HUDEP-2 (cell line): Measurements from ENCODE around the gene SIVA1.

Source experiments
- DNase-seq, 76 experiments: peaks; one replicate each; lab custom pipeline; 2025; ENCODE audit not compliant: unreplicated experiment in 76 of 76; lab: John Stamatoyannopoulos, UW

SIVA1 gene

DNA sequence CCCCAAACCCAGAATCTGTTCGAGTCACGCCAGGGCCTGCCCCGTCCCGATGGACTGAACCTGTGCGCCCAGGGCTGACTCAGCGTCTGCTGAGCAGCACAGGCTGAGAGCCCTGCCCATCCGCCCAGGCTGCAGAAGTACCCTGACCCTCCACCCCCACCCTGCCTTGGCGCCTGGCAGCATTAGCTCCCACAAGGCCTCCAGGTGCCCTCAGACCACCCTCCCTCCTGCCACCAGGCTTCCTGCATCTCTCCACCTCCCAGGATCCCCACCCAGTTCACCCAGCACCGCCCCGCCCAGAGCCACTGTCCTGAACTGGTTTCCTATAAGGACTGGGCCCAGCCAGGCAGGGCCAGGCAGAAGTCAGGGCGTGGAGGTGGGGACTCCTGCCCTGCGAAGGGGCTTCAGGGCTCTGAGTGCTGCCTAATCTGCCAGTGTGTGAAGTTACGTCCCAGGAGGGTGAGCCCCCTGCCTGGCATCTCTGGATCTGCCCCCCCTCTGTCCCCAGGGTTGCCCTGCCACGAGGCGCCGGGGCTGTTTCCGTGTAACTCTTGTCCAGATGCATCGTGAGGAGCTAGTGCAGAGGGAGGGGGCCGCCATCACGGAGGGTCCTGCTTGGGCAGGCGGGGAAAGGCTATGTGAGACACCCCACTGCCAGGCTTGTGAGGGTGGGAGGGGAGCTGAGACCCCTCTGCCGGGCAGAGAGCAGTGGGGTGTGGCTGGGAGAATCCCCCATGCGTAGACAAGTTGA is 19.8 kb upstream of the SIVA1 start:
- DNase-seq = peak in 24 of 76 experiments; percentile 9 to 47 (median 30)

DNA sequence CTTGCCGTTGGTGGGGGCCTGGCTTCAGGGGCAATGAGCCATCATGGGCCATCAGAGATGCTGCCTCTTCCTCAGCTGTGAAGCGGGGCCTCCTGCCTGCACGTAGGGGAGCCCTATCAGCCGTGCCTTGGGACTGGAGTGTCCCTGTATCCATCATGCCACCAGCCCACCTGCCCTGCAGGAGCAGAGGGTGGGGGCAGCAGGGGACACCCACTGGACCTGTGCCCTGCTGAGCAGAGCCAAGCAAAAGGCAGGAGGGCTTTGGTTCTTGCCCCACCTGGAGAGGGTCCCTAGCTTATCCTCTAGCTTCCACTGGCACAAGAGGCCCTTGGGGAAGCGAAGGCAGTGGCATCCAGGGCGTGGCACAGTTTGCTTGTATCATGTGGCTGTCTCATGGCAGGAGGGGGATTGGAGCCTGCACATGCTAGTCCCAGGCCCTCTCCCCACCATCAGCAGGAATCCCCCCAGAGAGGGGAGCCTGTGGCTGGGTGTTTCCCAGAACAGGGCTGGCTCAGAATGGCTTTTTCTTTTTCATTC is 18.8 kb upstream of the SIVA1 start:
- peak in 2 of 76 experiments; percentile 11 to 17 for DNase-seq

DNA sequence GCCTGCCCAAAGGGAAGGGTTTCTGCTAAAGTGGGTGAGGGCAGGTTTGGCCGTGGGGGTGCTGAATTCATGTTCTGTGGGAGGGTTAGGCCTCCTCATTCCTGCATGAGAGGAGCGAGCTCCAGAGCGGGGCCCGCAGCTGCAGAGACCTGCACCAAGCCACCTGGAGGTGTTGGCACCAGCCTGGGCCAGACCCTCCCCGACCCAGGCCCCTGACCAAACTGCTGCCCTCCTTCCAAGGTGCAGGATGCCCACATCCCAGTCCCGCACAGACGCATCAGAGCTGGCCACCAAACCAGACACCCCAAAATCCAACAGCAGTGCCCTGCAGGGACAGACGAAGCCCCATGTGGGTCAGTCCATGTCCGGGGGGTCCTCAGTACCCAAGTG is 18.4 kb upstream of the SIVA1 start:
- no peak for DNase-seq

DNA sequence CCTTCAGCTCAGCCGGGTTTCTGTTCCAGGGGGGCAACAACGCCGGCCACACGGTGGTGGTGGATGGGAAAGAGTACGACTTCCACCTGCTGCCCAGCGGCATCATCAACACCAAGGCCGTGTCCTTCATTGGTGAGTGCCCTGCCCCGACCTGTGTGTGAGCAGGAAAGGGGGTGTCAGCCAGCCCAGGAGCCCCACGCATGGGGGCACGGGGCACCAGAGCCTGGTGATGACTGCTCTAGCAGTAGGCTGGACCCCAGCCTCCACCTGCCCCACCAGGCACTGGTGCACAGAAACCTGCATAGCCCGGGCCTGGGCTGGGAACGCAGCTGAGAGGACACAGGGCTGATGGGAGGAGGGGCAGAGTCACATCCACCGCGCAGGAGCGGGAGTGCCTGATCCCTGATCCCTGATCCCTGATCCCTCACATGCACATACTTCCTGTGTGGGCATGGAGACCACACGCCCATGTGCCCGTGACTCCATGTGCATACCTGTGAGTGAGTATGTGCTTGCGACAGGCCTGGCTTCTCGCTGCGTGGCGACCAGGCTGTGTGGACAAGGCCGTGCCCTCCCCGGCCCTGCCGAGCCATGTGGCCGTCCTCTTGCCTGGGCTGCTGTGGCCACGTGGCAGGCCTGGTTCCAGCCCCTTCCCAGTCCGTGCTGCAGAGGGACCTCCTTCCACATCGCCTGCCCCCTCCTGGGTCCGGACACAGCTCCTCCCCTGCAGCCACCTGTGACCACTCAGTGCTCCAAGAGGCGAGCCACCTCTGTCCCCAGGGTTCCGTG is 17.8 kb upstream of the SIVA1 start:
- DNase-seq = no peak

DNA sequence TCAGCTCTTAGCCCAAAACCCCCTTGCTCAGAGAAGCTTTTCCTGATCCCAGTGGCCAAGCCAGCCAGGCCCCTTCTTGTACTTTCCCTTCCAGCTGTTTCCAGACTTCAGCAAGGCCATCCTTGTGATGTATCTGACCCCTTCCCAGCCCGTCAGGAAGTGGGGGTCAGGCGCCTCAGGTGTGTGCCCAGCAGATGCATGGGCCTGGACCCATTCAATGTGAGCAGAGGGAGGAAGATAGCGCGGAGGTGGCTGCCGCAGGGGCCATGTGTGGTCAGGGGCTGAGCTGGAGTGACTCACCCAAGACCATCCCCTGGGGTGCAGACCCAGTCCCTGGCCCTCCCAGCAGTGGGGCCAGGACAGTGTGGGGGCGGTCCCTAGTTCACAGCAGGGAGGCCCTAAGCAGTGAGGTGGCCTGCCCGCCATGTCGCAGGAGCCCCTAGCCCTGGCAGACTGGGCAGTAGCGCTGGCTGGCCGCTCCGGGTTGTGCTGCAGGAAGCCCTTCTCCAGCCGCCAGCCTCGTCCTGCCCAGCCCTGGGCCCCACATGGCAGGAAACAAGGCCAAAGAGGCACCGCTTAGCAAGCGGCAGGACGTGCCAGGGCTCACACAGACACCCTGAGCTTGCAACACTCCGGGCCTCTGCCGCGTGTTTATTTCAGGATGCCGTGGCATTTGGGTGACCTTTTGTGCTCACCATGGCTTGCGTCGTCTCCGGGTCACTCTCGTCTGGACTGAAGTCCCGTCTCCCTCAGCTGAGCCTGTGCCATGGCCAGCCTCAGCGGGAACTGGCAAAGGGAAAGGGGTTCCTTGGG is 16.9 kb upstream of the SIVA1 start:
- DNase-seq = no peak

DNA sequence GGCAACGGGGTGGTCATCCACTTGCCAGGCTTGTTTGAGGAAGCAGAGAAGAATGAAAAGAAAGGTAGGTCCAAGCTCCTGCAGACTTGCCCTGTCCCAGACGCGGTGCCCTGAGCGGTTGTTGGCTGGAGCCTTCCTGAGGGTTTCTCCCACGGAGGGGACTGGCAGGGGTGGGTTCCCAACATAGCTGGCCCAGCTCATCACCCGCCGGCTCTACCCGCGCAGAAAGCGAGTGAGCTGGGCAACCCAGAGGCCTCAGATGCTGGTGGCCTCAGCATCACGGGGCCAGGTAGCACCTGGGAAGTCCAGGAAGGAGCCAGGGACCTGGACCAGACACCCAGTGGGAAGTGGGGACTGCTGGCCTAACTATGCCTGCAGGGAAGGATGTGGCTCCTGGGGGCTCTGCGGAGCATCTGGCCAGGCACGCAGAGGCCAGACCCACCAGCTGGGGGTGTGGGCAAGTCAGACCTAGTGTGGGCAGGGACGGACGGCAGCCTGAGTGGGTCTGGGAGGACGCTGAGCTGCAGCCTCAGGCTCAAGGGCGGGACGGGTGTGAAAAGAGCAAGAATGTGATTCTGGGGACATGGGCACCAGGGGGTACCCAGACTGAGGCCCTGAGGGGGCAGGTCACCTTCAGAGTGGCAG is 14.4 kb upstream of the SIVA1 start:
- no peak for DNase-seq

DNA sequence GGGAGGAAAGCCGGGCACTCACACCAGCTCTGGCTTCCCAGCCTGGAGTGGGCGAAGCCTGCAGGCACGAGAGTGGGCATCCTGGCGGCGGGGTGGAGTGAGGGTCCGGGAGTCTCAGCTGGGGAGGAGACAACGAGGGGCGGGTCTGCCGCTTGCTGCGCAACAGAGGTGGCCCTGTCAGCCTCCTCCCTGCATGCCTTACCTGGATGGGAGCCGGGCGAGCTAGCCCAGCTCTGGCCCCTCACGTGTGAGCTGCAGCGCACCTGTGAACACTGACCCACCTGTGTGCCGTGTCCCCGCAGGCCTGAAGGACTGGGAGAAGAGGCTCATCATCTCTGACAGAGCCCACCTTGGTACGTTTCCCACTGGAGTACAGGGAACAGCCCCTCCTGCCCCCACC is 13.9 kb upstream of the SIVA1 start:
- no peak for DNase-seq

DNA sequence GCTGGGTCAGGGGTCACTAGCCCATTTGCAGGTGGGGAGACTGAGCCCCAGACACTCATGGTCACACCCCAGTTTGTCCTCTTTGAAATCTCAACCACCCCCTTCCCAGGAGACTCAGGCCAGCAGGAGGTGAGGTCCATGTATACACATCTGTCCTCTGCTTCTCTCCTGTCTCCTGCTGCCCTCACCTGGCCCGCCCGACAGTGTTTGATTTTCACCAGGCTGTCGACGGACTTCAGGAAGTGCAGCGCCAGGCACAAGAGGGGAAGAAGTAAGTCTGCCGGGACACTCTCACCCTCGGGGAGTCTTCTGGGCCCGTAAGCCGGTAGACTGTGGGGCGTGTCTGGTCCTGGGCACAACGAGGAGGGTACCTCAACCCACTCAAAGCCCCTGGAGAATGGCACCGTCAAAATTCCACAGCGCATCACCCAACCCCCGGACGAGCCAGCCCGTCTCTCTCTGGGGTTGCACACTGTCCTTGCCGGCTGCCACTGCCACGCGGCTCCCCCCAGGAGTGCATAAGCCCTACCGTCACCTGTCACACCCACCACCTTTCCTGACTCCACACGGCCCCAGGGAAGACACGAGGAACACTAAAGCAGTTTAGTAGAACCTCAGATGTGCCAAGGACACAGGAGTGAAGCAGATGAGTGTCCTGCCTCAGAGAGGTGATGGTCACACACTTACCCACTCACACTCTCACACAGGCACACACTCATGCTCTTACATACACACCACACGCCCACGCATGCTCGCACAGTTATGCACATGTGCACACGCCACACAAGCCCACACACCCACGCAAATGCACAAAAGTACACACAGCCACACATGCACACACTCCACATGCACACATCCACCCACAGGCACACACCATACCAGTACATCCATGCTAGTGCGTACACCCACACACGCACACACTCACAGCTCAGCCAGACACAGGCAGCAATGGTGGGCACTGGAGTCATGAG is 13.1 kb upstream of the SIVA1 start:
- DNase-seq = no peak

DNA sequence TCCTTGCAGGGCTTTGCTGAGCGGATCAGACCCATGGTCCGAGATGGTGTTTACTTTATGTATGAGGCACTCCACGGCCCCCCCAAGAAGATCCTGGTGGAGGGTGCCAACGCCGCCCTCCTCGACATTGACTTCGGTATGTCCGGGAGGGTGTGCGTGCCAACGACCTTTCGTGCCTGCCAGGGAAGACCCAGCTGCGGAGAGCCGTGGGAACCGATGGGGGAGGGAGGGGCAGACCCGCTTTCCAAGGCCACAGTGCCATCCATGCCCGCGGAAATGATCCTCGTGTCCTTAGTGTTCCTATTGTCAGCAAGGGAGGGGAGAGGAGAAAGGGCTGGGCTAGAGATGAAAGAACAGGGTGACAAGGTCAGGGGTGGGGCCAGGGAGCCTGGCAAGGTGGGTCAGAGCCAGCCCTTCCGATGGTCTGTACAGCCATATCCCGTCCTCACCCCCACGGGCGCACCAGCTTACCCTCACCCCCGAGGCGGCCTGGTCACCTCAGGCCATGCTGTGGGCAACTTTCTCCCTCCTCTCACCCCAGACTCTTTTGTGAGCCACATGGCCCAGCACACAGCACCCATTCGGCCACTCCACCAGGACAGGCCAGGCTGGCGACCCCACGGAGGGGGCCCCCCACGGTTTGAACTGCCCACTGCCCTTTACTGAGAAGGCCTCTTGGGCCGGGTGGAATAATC is 11.7 kb upstream of the SIVA1 start:
- DNase-seq = no peak

DNA sequence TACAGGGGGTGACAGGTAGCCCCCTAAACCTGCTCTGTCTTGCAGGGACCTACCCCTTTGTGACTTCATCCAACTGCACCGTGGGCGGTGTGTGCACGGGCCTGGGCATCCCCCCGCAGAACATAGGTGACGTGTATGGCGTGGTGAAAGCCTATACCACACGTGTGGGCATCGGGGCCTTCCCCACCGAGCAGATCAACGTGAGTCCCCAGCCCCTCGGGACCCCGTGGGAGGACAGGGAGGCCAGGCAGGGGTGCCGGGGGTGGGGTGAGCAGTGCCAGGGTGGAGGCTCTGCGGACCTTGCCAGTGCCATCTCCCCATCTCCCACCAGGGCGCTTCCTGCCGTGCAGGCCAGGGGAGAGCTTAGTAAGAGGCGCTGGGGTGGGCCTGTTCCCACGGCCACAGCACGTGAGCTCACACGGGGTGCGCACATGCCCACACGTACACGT is 11.1 kb upstream of the SIVA1 start:
- no peak for DNase-seq

DNA sequence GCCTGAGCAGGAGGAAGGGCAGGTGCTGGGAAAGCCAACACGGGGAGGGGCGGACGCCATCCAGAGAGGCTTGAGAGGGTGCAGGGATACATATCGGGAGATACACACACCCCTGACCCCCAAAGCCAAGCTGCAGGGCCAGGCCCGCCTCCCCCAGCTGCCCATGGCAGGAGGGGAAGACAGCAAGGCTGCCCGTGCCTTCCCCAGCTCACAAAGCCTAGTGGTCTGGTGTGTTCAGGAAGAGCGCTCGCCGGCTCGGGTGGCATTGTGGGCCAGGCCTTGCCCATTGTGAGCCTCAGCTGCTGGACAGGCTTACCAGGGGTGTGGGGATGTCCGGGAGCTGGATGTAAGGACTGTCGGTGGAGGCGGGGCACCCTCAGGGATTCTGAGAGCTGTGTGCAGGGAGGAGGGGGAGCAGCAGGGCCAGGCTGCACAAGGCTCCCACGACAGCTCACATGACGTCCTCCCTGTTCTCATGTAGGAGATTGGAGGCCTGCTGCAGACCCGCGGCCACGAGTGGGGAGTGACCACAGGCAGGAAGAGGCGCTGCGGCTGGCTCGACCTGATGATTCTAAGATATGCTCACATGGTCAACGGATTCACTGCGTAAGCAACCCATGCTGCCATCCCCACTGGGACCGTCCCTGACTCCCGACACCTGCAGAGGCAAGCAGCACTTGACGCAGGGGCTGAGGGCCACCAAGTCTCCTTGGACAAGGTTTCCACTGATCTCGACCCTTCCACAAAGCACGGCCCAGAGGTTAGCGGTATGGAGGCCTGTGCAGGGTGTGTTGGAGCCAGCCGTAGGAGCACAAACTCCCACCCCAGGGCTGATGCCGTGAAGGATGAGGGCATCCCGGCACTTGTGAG is 10.1 kb upstream of the SIVA1 start:
- no peak for DNase-seq

DNA sequence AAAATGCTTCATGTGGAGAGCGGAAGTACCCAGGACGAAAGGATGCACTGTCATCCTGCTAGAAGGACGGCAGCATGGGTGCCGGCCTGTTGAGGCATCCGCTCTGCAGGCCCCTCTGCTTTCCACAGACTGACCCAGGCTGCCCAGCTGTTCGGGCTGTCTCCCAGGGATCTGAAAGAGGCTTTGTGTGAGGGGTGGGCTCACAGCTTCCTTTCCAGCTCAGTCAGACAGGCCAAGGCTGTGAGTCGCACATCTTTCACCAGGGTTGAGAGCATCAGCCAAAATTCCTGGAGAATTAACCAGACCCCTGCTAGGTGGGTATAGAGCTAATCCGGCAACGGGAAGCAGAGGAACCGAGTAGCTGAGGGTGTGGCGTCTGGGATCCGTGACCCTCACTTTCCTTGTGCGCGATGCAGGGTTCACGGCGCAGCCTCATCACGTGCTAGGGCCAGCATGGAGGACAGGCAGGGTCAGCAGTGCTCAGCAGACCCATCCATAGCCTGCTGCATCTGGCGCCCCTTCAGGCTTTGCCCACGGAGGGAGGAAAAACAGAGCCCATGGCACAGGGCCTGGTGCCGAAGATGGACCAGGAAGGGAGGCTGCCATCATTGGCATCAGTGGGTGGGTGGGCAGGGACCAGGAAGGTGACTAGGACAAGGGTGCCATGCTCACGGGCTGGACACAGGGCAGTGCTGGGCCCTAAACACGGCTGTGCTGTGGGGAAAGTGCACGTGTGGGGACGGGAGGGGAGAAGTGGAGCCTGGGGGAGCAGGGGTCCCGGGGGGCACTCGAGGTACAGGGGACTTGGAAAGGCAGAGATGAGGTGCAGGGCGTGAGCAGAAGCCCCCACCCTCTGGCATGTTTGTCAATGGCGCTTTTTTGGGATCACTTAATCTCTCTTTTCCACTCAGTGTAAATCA is 9.2 kb upstream of the SIVA1 start:
- no peak for DNase-seq

DNA sequence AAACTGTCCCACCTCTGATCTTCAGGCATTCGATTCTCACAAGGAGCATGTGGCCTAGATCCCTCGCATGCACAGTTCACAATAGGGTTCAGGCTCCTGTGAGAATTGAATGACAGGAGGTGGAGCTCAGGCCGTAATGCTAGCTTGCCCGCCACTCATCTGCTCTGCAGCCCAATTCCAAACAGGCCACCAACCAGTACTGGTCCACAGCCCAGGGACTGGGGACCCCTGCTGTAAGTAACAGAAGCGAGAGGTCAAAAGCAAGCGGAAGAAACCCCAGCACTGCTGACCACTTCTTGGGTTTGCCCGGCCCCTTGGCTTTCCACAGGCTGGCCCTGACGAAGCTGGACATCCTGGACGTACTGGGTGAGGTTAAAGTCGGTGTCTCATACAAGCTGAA is 8.5 kb upstream of the SIVA1 start:
- DNase-seq = no peak

DNA sequence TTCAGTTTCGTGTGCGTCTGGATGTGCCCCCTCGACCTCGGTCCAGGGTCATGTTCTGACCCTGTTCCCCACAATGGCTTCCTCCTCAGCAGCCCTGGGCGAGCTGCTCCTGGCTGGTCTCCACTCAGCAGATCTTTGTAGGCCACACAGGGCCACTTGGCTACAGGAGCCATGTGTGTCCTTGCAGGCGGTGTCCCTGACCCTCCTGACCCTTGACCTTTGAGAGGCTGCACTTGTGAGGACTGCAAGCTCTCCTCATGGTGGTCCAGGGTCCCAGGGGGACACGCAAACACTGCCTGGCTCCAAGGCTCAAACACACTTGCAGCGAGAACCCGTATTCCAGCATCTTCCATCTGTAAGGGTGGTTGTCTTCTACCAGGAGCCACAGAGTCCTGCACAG is 7.5 kb upstream of the SIVA1 start:
- DNase-seq = no peak

DNA sequence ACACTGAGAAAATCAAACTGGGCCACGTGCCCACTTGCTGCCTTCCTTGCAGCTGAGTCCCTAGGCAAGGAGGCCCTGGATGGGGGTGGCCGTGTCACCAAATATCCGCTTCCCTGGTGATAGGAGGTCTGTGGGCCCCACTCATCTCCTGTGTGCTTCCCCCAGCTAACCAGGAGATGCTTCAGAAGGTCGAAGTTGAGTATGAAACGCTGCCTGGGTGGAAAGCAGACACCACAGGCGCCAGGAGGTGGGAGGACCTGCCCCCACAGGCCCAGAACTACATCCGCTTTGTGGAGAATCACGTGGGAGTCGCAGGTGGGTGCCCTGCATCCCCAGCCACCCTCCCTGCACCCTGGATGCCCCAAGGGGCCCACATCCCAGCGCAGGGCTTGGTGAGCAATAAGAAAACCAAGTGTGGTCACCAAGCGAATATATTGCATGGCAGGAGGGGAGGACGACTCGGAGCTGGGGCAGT is 6.8 kb upstream of the SIVA1 start:
- DNase-seq = no peak

DNA sequence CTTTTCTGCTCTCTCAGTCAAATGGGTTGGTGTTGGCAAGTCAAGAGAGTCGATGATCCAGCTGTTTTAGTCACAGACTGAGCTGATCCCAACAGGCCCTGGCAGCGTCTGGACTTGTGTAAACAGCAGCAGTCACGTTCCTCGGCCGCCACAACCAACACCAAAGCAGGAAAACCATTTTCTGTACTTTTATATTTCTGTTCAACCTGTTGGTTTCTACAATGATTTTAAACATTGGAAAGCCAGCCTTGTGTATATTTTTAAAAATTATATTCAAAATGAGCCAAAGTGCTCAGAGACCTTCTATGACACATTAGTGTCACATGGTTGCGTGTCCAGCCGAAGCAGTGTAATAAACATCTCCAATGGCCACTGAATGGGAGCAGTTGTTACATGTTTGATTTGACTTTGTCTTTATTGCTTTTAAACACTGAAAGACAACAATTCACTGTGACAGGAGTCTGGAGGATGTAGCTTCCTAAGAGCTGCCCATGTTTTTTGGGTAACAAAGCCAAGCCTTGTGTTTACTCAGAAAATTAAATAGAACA is 5.9 kb upstream of the SIVA1 start:
- no peak for DNase-seq
